EH (cell line): Measurements from ENCODE around the gene HECW1.

Experiments used
- DNase-seq: peaks from one replicate; pipeline ENCODE4 v3.0.0-alpha.2; 2015; ENCODE audit warnings: low read depth

Gene HECW1

GRCh38 chr7:43112941-43113621, 634 bp downstream of the HECW1 start:
- DNase-seq: peak; percentile 55

GRCh38 chr7:43113622-43114457, 1.4 kb downstream of the HECW1 start:
- DNase-seq: no peak

- DNase-seq: peak; percentile 20
These were observed 2.0 kb downstream of the HECW1 start for GRCh38 chr7:43114458-43114780.

- no peak for DNase-seq
These were observed 4.0 kb downstream of the HECW1 start for GRCh38 chr7:43116451-43116850.

DNA sequence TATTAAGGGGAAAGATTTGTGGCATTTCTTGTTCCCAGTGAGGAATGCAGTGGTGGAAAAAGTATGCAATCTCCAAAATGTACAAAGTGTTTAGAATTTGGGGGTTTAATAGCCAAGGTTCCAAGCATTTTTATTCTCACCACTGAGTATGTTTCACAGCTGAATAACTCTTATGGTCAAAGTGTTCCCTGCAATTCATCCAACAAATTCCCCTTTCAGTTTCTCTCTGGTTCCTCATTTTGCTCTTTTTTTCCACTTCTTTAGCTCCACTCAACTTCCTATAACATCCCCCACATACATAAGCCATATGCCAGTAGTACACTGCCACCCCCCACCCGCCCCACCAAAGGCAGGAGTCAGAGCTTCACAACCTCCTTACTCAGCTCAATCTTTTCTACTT, 4.6 kb downstream of the HECW1 start:
- DNase-seq: peak; percentile 69

DNA sequence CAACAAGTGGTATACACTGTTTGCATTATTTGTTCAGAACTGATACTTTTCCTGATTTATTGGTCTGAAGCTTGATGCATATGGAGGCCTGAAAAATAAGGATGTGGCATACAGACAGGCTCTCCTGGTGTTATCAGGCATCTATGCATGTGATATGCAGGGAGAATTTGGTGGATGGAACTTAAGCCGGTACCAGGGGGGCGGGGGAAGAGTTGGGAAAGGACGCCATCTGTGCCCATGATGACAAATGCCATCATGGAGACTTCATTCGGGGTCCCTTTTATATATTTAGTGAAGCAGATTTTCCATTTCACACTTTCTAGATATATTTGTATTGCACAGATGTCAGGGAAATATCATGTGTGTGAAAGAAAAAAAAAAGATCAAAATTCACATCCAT, 5.4 kb downstream of the HECW1 start:
- no peak for DNase-seq

DNA sequence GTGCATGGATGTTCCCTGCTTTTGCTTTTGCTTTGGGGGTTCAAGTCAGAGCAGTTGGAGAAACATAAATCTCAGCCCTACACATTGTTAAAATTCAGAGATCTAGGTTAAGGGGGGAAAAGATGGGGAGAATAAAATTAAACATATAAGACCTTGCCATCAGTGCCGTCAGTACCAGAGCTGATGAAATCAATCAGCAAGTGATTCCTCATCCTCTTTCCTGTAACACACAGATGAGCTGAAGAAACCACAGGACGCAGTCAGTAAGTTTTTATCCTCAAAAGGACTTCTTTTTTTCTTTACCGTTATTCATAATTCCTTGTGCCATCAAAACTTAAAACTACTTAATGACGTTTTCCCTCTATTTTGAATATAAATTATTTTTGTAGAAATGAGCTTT, 5.9 kb downstream of the HECW1 start:
- DNase-seq: no peak

GRCh38 chr7:43119371-43120075, 7.1 kb downstream of the HECW1 start:
- peak; percentile 86 for DNase-seq

GRCh38 chr7:43121973-43122372, 9.5 kb downstream of the HECW1 start:
- no peak for DNase-seq

GRCh38 chr7:43123457-43123856, 11.0 kb downstream of the HECW1 start:
- DNase-seq: no peak

DNA sequence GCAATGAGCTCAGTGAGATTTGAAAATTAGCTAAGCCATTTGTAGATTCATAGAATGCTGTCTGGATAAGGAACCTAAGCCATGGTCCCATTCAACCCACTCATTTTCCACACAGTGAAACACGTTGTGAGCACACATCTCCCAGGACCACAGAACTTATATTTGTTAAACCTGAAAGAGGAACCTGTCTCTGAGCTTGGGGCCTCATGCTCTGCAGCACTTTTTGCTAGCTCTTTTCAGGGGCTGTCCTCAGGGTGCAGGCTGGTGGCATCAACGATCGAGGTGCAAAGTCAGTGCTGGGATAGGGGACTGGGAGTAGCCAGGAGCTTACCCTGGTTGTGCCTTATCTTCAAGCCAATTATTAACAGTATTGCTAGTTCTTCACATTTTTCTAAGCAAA, 11.9 kb downstream of the HECW1 start:
- DNase-seq: no peak

DNA sequence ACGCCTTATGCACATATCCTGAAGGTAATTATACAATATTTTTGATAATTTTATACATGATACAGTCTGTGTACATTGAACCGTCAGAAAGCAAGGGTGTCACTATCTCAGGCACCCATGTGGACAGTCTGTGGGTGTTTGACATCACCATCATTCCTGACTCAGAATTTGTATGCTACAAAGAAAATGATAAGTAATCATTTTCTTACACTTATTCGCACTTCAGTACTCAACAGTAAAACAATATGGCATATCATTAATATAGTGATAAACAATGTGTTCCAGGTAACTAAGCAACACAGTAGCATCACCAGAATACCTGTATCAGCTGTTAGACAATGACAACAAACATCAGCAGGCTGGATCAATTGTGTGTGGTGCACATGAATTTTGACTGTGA, 17.9 kb downstream of the HECW1 start:
- no peak for DNase-seq

GRCh38 chr7:43135129-43135528, 22.7 kb downstream of the HECW1 start:
- DNase-seq: peak; percentile 25

DNA sequence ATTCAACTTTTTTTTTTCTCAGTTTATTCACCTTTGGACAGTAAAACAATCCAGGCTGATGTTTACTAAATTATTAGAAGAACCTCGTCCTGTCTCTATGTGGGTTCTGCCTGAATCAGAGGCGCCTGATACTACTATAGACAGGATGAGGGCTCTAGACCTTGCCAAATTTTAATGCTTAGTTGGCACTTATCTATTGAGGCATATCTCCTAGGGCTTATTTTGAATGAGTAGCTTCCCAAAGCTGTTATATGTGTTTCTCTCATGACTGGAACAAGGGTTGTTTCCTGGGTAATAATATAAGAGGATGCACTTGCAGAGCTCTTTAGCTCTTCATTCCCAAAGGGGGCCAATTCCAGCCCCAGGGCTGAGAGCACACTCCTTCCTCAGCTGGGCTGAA, 23.6 kb downstream of the HECW1 start:
- no peak for DNase-seq

DNA sequence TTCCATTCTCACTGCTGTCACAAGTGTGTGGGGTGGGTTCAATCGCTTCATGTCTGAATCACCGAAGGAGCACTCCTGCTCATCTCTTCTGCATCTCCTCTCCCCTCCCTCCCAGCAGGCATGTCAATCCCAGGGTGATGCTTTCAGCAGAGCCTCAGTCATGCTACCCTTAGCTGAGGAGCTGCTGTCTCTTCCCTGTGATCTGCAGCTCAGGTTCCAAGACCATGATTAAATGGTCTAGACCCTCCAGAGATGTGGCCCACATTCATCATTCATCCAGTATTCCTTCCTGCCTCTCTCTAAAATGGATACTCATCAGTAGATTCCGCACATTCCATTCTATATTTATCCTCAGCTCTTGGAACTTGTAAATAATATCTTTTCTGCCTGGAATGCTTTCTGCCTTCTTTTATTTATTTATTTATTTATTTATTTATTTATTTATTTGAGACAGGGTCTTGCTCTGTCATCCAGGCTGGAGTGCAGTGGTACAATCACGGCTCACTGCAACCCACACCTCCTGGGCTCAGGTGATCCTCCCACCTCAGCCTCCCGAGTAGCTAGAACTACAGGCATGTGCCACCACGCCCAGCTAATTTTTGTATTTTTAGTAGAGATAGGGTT, 24.8 kb downstream of the HECW1 start:
- peak; percentile 77 for DNase-seq

DNA sequence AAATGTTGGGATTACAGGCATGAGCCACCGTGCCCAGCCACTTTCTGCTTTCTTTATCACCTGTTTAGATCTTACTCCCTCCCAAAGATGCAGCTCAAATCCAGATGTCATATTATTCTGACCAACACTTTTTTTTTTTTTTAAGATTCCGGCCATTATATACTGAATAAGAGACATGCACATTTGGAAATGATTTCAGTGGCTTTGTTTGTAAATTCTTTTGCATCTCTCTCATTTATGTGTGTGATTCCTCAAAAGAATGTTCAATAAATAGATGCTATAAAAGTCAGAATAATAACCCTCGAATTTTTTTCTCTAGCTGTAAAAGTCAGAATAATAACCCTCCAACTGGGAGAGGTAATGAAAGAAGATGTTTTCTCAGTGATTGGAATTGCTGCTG, 25.4 kb downstream of the HECW1 start:
- DNase-seq: peak; percentile 87

DNA sequence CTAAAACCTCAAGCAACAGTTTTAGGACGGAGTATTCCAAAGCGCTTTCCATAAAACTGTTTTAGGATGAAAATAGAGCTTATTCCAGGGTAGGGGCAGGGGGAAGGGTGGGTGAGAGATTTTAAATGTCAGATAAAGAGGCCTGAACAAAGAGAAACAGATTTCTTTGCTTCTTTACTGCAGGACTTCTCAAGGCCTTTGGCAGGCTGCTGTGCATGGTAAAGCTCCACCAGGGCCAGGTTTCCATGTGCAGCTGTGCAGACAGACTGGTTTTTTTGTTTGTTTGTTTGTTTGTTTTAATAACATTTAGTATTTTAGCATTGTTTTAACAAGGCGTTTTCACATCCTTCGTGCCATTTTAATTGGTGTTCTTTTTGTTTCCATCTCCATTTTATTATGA, 26.3 kb downstream of the HECW1 start:
- no peak for DNase-seq

DNA sequence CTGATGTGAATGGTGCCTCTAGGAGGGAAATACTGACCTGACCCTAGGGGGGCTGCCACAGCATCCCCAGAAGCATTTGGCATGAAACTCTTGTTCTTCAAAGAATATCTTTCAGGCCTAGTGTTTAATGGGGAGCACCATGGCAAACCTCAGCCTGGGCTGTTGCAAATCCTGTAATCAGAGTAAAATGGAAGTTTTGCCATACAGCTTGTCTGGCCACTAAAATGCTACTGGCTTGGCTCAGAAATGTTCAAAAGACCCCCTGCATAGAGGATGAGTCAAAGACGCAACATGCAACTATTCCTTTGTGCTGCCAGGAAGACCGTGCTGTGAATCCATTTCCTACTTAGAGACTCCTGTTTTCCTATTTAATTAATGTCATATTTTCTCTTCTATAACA, 26.7 kb downstream of the HECW1 start:
- DNase-seq: peak; percentile 80

GRCh38 chr7:43140186-43140585, 27.7 kb downstream of the HECW1 start:
- no peak for DNase-seq

GRCh38 chr7:43141091-43141490, 28.6 kb downstream of the HECW1 start:
- no peak for DNase-seq

DNA sequence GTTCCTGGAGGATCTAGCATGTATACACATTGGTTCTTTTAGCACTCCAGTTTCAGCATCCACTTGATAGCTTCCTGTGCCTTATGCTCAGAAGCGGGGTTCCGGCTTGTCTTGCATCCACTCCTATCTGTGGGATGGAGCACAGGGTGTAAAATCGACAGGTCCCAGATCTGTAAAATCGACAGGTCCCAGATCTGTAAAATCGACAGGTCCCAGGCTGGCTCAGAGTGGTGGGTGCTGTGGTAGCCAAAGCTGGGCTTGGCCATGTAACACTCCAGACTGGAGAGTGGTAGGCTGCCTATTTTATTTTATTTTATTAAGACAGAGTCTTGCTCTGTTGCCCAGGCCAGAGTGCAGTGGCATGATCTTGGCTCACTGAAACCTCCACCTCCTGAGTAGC, 30.3 kb downstream of the HECW1 start:
- no peak for DNase-seq

GRCh38 chr7:43143918-43144589, 31.6 kb downstream of the HECW1 start:
- no peak for DNase-seq
